Measurements from ENCODE around the gene HIVEP2.

The HIVEP2 gene

DNA sequence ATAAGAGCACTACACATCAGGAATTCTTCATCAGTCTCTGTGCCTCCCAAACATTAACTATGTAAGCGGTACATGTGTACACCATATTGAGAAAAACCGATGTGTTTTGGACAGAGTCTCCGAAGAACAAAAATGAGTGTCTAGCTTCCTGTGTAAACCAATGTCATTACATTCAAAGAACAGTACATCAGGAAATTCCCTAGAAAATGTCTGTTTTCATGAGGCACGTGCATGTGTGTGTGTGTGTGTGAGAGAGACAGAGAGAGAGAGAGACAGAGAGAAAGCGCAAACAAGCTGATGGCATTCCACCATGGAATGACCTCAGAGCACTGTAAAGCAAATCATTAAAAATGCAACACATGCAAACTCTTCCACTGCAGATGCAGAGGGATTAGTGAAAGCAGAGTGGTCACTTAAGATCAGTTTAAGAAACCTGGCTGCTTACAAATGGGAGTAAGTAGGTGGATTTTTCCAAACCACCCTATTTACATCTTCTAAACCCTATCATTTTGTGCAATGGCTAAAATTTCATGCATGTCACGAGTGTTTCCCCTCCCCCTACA is 133.9 kb downstream of the HIVEP2 start:
- DNase-seq = no peak

DNA sequence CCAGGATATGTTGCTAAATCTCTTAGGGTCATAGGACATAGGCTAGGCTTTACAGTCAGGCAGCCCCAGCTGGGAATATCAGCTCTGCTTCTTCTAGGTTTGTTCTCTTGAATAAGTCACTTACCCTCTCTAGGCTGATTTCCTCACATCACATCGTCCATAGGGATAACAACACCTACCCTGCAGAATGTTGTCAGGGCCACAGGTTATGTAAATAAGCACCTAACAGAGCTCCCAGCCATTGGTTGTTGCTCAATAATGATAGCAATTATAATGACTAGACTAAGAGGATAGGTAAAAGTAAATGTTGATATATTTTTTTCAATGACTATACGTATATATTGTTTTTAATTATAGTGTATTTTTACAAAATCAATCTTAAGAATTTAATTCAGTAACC is 135.0 kb downstream of the HIVEP2 start:
- DNase-seq = no peak

DNA sequence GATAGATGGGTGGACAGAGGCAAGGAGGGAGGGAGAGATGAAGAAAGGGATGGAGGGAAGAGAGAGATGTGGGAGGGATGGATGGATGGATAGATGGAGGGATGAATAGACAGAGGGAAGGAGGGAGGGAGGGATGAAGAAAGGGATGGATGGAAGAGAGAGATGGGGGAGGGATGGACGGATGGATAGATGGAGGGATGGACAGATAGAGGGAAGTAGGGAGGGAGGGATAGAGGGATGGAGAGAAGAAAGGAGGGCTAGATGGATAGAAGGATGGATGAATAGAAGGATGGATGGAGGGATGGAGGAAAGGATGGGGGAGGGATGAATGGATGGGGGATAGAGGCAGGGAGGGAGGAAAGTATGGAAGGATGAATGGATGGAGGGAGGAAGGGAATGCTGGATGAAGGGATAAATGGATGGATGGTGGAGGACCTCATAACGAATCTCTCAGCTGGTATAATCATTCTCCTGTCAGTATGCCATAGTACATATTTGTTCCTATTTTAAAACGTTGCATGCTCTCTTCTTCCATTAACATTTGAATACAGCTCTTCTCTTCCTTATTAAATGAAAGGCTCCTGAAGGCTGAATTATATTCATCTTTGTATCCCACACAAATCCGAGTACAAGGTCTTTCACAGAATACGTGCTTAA is 136.4 kb downstream of the HIVEP2 start:
- no peak for DNase-seq

DNA sequence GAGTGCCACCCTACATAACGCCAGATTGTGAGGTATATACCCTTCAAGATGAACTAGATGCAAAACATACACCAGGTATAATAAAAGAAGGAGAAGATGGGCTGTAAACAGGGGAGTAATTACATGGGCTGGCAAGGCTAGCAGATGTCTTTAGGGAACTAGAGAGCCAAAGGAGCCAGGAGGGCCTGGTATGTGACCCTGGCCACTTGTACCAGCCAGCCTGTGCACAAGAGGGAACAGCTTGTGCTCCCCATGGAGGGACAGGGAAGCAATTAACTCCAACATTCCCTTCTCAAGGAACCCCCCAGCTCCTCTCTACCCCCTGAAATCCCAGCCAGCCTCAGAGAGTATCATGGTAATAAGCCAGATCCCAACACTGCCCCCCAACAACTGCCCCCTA is 139.9 kb downstream of the HIVEP2 start:
- DNase-seq = no peak

DNA sequence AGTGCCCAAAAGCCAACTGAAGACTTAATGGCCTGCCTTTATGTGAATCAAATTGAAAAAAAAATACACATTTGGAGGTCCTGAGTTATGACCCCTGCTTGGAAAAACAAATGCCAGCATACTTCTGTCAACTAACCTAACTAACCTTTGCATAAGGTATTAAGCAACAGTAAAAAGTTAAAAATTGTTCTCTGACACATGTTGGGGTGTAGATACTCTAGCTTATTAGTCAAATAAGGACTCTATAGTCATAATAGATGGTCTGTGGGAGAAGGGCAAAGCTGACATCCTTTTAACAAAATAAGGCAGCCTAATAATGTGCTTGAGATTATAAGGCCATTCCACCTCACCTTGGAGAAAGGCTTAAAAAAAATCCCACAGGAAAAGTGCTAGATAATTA is 140.5 kb downstream of the HIVEP2 start:
- DNase-seq = no peak

DNA sequence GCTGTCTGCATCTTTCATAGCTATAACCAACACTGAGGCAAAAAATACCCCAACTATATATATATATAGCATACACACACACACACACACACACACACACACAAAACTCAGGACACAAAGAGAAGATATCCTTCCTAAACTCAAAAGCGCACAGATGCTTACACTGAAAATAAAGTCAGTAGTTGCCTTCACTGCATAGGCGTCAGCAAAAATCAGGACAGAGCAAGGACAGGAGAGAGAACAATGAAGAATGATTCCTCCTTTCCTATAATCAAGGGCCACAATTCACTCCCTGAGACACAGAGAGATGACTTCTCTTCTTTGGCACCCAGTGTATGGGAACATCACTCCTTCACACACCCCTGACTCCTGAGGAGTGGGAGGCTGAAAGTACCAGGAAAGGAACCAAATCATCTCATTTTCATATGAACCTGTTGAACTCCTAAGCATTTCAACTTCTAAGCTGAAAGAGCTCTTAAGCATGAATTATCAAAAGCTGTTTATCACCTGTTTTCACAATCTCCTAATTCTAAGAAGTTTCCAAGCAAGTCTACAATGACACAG is 141.4 kb downstream of the HIVEP2 start:
- DNase-seq = no peak

DNA sequence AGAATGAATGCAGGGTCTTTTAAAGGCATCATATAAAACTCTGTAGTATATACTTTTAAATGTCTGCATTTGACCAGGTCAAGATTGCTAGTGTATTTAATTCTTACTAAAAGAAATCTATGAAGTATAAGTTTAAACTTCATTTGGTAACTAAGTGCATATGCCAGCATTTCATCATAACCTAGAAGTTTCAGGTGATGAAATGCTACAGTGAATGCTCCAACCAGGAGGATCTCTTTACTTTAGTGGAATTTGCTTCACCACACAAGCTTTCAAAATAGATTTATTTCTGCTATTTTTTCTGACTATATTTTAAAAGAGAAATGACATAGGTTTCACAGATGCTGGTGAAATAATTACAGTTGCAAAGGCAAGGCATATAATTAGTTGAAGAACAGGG is 141.9 kb downstream of the HIVEP2 start:
- no peak for DNase-seq

DNA sequence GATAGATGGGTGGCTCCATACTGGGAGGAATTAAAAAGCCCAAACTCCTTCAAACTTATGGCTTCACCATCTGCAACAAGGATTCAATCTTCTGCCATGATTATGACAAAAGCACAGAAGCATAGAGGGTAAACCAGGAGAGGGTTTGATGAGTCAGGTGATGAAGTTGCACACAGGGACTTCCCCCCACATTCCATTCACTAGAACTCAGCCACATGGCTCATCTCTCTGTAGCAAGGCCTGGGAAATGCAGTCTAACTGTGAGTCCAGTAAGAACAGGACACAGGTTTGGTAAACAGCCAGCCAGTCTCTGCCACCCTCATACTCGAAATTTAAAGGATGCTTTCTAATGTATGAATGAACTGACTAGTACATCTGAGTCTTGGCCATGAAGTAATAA is 142.9 kb downstream of the HIVEP2 start:
- no peak for DNase-seq

DNA sequence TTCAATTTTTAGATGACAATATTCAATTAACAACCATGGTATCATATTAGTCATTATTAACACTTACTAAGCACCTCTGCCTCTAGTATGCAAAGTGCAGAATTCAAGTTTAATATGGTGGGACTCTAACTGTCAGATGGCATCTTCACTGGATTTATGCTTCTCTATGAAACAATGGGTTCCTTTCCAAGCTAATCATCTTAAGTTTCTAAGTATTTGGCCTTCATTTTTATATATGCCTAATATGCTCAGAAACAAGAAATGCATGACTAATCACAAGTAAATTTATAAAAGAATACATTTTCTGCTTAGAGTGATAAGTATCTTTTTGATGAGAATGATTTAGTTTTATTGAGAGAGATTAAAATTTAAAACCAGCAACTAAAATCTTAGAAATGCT is 144.7 kb downstream of the HIVEP2 start:
- no peak for DNase-seq

DNA sequence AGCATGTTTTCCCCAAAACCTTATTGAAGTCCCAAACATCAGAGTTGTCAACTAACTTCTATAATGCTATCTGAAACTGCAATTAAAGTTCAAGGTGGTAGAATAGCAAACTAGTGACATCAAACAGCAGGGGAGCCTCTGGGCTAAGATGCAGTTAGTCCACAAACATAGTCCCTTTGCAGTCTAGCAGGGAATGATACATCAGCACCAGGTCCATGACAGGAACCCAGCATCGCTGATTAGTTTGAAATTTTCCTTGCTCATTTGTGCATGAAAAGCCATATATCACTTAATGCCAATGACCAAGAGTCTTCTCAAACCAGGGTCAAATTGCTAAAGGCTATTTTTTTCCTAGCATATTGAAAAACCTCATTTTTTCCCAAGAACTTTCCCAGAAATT is 145.3 kb downstream of the HIVEP2 start:
- DNase-seq = no peak

DNA sequence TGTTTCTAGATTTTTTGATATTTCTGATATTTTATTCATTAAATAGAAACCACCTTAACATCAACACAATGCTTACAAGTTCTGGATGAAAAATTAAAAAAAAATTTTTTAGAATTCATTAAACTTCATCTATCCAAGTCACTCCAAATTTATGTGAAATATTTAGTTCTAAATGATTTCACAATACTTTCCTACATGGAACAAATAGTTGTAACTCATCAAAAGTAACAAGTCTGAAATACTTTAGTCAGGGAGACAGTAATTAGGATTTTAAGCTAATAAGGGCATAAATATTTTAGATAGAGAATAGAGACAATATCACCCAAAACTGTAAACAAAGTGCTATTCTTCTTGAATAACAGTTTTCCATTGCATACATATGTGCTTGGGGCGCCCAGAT is 147.8 kb downstream of the HIVEP2 start:
- no peak for DNase-seq

DNA sequence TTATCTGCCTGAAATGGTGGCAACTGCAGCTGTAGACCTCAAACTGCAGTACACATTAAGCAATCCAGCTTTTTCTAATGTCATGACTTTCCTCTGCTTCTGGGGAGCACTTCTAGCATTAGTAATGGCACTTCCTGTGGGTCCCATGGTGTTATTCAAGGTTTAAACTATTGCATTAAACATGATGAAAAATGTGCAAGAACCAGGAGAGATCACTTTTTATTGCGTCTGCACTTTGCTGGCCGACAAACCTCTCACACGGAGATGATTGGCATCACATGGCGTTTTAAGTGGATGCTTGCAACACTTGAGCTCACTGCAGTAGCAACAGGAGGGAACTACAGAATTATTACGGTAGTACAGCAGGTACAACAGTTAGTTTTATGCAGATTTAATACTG is 148.4 kb downstream of the HIVEP2 start:
- DNase-seq = no peak

DNA sequence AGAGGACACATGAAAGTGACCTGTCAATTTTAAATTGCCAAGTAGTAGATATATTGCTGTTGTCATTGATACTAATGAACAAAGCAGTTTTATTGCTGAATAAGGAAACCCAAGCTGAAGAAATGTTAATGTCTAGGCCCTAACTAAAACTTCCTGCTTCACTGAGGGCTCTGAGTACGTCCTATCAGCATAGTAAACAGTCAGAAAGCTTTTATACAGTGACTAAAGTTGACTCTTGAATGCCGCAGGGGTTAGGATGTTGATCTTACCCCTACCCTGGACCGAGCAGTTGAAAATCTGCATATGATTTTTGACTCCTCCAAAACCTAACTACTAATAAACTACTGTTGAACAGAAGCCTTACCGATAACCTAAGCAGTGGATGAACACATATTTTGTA is 149.0 kb downstream of the HIVEP2 start:
- DNase-seq = no peak

DNA sequence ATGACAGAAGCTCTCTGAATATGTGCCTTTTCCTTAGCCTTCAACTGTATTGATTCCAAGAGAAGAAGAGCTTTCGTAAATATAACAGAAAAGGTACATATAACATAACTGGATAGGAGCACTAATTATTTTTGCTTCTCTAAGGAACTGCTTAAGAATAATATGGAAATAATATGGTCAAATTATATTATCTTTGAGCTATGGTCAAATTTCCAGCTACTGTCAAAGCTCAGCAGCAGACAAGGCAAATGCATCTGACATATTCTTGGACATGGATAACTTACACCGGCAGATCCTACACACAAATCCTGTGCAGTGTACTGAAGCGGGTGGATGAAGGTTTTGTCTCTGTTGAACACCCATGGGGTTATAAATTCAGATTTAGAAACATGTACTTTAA is 150.6 kb downstream of the HIVEP2 start:
- DNase-seq = no peak

DNA sequence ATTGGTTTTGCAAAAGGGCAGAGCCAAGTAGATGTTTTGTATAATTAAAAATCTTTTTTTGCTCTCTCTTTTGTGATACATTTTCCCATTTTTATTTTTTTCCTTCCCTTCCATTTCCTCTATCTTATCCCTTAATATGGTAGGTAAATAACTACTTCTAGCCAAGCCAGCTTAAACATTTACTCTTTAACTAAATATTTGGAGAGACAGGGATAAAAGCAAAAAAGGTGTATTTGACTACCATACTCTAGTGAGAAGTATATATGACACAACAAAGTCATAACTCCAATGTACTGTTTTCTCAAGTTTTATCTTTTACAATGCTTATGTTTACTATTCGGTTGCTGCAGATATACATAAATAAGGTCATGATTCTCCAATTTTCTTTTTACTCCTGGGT is 154.7 kb downstream of the HIVEP2 start:
- DNase-seq = no peak

DNA sequence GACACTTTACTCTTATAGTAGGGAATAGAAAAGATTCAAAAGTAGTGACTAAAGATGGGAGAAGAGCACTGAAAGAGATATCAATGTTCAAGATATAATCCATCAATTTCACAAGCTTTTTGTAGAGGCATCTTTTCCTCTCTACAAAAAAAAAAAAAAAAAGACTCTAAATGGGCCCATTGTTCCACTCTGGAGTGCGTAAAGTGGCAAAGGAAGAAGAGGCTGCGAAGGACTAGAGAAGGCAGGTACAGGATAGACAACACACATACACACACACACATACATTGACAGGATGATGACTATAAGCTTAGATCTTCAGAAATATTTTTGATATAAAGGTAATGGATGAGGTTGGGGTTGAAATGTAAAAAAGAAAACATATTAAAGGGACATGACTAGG is 157.6 kb downstream of the HIVEP2 start:
- no peak for DNase-seq

DNA sequence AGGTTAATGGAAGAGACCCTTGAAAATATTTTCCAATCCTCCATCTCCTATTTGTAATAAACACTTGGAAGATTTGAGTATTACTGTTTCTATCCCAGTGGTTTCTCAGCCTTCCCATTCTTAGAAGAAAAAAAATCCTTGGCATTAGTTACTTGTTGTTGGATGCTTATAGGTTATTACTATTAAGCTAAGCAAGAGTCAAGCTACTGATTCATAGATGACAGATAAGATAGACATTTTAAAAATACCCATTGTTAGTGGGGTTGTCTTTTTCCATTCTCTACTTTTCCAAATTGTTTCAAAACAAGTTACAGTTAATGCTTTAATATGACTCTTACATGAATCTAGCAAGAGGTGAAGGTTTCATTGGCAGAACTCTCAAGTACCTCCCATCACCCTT is 158.5 kb downstream of the HIVEP2 start:
- DNase-seq = no peak

DNA sequence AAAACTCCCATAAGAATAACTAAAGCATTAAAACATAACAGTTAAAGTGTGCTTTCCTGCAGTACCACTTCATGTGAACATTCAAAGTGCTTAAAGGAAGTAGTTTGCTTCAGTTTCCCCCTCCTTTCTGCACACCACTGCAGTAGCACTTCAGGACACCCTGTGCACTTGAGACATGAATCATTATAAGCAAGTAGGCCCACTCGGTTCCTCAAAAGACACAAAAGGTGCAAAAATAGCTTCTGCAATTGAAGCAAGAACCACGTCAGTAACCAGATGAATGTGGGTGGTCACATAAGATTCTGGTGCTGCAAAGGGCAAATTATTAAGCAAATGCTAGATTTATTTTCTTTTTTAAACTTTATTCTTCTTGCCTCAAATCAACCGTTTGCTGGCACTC is 160.6 kb downstream of the HIVEP2 start:
- DNase-seq = no peak

DNA sequence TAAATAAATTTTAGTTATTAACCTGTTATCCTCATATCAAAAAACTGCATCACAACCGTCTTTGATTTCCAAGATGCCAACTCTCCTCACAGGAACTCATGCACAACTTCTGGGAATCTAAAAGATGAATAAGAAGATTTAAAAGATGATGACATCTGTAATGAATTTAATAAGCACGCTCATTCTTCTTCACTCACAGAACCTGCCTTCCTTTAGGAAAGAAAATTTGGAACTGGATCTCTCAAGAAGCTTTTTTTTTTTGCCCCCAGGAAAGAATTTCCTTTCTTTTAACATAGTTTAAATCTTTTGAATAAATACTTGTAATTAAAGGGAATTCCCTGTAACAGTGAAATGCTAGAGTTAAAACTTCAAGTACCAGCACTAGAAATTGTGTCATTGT is 161.5 kb downstream of the HIVEP2 start:
- no peak for DNase-seq

DNA sequence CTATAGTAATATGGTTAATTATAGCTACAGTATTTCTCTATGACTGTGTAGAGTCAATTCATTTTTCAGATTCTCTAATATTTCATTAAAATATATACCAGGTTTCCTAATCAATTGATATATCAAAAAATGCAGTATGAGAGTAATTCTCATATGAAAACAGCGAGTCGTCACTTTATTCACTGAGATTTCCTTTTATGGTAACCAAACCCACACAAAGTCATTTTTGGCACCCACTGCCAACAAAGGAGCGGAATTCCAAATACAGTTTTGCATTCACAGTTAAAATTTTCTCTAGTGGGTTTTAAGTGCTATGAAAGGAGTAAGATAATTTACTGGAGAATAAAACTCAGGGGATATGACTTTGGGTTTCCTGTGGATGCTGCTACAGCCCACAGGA is 163.8 kb downstream of the HIVEP2 start:
- no peak for DNase-seq

DNA sequence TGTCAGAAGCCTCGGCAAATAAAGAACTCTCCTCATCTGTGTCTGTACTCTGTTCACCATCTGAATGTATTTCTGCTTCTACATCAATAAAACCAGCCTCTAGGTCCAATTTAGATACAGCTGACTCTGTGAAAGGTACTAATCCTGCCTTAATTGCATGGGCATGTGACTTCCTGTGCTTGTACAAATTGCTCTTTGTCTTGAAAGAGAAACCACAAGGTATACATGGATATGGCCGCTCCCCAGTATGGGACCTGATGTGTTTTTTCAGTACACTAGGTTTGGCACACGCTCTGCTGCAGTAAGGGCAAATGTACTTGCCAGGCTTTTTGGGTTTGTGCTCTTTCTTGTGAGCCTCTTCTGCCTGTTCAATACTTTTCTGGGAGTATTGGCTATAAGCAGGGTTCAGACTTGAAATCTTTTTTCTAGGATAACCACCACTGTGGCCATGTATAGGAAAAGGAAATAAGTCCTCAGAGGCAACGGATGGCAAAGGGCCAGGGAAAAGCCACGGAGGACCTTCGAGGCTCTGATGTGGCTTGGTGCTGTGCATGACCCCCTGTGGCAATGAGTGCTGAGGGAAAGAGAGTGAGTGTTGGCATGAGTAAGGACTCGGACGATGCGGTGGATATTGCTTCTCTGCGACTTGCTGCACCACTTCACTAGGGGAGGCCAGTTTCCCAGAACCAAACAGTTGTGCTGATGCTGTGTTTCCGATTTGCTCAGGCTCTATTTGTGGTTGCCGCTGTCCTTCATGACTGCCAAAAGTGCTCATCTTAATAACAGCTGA is 170.9 kb downstream of the HIVEP2 start:
- DNase-seq = no peak

DNA sequence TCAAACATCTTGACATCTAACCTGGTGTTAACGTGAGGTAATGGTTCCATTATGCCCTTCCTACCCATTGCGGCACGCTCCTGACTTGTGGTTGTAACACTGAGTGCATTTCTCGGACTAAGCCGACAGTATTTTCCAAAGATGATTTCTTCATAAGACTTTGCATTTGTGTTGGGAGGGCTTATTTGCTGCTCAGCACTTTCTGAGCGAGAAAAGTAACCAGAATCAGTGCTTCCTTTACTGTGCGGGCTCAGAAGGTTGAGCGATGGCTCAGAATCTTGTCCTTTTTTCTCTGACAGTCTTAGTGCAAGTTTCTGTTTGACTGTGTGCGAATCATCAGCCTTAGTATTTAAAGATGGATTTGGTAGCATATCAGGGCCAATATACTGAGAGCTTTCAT is 171.7 kb downstream of the HIVEP2 start:
- no peak for DNase-seq

DNA sequence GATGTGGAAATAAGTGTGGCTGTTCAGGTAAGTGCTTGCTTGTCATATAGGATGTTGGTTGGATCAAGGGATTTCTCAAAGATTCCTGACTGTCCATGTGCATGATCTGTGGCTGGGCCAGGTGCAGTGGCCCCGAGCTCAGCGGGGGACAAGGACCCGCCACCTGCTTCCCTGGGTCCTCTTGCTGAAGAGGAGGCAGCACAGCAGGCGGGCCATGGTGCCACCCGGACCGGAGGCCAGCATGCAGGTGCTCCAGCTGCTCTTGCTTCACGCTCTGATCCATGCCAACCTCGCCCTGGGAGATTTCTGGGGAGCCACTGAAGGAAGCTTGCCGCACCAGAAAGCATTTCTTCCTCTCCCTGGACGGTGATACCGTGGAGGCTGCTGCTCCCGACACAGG is 173.8 kb downstream of the HIVEP2 start:
- DNase-seq = no peak

DNA sequence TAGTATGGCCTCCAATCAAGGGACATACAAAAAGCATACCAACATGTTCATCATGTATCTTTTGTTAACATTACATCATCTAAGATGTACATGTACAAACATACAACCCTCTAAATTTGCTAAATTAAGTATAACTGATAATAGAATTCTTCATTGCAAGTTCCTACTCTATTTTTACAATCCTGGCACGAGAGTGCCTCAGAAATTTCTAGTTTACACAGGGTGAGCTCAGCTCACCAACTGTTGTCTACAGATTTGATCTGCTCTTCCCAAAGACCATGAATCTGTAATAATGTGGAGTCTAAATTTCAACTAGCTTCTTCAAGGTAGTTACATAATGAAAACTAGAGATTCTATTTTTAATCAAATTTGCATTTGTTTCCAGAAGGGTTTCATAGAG is 179.7 kb downstream of the HIVEP2 start:
- no peak for DNase-seq
